Immature natural killer cell (primary cell): ENCODE data around the gene CDC42BPG. TPM values are rescaled to one million over a fixed set of nuclear protein-coding genes. Genes with fewer than 3 reads are reported as not detected.

ENCODE experiments used
- DNase-seq, 3 donors: peaks; one replicate each; pipeline ENCODE4 v3.0.0; 2022; ENCODE audit warnings: mixed read lengths in 1 of 3
- H3K27ac Mint-ChIP-seq, 6 donors: one replicate each; pipeline ENCODE4 v1.8.0; 2020; ENCODE audit warnings: mixed read lengths in 6 of 6, mild to moderate bottlenecking in 5 of 6, inconsistent platforms in 4 of 6, moderate library complexity in 3 of 6
- H3K27me3 Mint-ChIP-seq, 3 donors: one replicate each; pipeline ENCODE4 v1.8.0; 2020 to 2021; ENCODE audit warnings: low read depth in 3 of 3, mild to moderate bottlenecking in 3 of 3, mixed read lengths in 3 of 3, moderate library complexity in 3 of 3, inconsistent platforms in 1 of 3
- H3K36me3 Mint-ChIP-seq, 3 donors: one replicate each; pipeline ENCODE4 v1.8.0; 2020; ENCODE audit warnings: mixed read lengths in 3 of 3, inconsistent platforms in 2 of 3, mild to moderate bottlenecking in 2 of 3
- H3K4me1 Mint-ChIP-seq, 2 donors: one replicate each; pipeline ENCODE4 v1.8.0; 2020; ENCODE audit warnings: inconsistent platforms in 2 of 2, mild to moderate bottlenecking in 2 of 2, mixed read lengths in 2 of 2, moderate library complexity in 1 of 2
- H3K4me3 Mint-ChIP-seq, 5 donors: one replicate each; pipeline ENCODE4 v1.8.0; 2020; ENCODE audit warnings: mild to moderate bottlenecking in 5 of 5, mixed read lengths in 5 of 5, inconsistent platforms in 3 of 5, moderate library complexity in 3 of 5
- H3K9me3 Mint-ChIP-seq, 6 donors: one replicate each; pipeline ENCODE4 v1.8.0; 2020; ENCODE audit warnings: mild to moderate bottlenecking in 6 of 6, mixed read lengths in 6 of 6, inconsistent platforms in 4 of 6, moderate library complexity in 3 of 6
- polyA plus RNA-seq, 3 donors: library from polyadenylated mRNA; unstranded; fragments of 300-500 nt; fragmentation: Illumina TruSeq; gene quantifications; one replicate each; pipeline ENCODE4 v1.2.3, GENCODE V29; 2021

CDC42BPG gene
- polyA plus RNA-seq, 3 donors from 2014 or later, result 0.13 to 0.22 TPM; not detected in 1

DNA sequence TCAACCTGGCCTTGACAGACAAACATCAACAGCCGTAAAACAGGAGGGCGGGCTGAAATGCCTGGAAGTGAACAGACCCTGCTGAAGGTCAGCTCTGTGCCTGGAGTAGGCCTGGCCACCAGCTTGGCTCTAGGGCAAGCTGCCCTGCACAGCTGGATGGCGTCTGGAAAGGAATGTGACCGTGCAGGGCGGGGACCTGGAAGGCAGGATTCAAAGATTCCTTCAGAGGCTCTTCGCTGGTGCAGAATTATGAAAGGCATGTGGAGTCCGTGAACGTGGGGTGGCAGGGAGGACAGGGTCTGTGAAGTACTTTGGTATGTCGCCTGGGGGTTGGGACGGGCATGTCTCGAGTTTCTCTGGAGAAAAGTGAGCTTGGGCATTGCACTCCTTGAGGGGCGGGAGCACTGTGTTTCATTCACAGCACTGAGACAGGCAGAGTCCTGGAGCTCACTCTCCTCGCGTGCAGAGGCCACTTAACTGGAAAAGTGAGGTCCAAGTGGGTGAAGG is 32.4 kb upstream of the CDC42BPG start:
- Mint-ChIP-seq H3K36me3 (peaks cover 4 to 23% (median 22%) of the 10 kb centered on the region in 3 donors), H3K4me3 (peak overlapping the region; percentile 93 to 99 (median 98)), H3K27ac (peak overlapping the region; percentile 90 to 99 (median 98)), H3K27me3 (peaks cover 24 to 38% (median 36%) of the 10 kb centered on the region in 3 donors), H3K4me1 (peaks cover 81 to 82% of the 10 kb centered on the region in 2 donors), H3K9me3 (no peaks in the 10 kb centered on the region)
- no peak for DNase-seq

DNA sequence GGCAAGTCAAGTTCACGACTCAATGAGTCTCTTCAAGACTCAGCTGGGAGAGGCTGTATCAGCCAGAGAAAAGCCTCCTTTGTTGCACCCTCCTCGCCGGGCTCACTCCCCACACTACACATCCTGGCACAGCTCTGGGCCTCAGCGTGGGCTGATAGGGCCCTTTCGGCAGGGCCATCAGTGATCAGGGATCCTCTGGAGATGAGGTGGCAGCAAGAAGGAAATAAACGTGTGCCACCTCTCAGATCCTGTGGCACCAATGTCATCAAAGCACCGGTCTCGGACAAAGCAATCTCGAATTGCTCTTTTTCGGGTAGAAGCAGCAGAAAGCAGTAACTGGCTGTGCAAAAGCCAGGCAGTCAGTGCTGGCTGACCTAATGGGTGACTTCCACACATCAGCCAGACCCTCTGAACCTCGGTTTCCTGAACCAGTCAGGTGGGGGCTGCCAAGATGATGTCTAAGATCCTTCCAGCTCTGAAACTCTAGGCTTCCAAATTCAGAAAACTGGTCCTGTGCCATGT is 31.8 kb upstream of the CDC42BPG start:
- DNase-seq, result no peak
- Mint-ChIP-seq H3K9me3 (no peaks in the 10 kb centered on the region), H3K4me1 (peaks cover 84% of the 10 kb centered on the region in 2 donors), H3K27me3 (peaks cover 24 to 39% (median 38%) of the 10 kb centered on the region in 3 donors), H3K36me3 (peaks cover 6 to 24% (median 24%) of the 10 kb centered on the region in 3 donors), H3K4me3 (peak overlapping the region; percentile 93 to 99 (median 98)), H3K27ac (peak overlapping the region; percentile 90 to 99 (median 98))

DNA sequence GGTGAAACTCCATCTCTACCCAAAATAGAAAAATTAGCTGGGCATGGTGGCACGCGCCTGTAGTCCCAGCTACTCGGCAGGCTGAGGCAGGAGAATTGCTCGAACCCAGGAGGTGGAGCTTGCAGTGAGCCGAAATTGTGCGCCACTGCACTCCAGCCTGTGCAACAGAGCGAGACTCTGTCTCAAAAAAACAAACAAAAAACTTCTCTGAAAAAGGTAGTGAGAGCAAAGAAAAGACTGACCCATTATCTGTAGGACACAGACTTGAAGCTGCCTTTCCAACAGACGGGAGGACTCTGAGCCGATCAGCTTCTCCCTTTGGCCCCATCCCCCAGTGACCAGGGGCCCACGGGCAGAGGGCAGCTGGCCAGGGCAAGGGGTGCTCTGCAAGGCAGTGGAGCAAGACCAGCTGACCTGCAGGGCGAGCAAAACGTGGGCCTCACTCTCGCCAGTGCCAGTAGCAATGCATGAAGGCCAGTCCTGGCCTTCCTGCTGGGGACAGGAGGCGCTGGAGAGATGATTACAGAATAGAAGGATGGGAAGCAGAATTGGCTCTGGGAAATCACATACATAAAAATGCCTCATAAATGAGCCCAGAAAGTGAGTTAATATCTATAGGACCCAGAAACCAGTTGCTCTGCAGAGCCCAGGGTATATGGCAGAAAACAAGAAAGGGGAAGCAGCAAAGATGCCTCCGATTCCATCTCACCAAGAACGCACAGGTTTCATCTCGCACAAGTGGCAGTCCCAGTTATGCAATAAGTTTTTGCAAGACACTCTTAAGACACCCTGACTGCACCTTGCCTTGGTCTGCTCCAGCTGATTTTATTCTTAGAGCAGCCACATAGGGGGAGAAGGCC is 31.1 kb upstream of the CDC42BPG start:
- peaks cover 8 to 26% (median 26%) of the 10 kb centered on the region in 3 donors for H3K36me3 Mint-ChIP-seq
- no peak for DNase-seq
- H3K27me3 Mint-ChIP-seq, result peaks cover 24 to 38% (median 34%) of the 10 kb centered on the region in 3 donors
- H3K4me3 Mint-ChIP-seq, result peak overlapping the region; percentile 93 to 99 (median 98)
- H3K9me3 Mint-ChIP-seq, result no peaks in the 10 kb centered on the region
- H3K4me1 Mint-ChIP-seq, result peaks cover 84% of the 10 kb centered on the region in 2 donors
- peak overlapping the region; percentile 90 to 99 (median 98) for H3K27ac Mint-ChIP-seq

DNA sequence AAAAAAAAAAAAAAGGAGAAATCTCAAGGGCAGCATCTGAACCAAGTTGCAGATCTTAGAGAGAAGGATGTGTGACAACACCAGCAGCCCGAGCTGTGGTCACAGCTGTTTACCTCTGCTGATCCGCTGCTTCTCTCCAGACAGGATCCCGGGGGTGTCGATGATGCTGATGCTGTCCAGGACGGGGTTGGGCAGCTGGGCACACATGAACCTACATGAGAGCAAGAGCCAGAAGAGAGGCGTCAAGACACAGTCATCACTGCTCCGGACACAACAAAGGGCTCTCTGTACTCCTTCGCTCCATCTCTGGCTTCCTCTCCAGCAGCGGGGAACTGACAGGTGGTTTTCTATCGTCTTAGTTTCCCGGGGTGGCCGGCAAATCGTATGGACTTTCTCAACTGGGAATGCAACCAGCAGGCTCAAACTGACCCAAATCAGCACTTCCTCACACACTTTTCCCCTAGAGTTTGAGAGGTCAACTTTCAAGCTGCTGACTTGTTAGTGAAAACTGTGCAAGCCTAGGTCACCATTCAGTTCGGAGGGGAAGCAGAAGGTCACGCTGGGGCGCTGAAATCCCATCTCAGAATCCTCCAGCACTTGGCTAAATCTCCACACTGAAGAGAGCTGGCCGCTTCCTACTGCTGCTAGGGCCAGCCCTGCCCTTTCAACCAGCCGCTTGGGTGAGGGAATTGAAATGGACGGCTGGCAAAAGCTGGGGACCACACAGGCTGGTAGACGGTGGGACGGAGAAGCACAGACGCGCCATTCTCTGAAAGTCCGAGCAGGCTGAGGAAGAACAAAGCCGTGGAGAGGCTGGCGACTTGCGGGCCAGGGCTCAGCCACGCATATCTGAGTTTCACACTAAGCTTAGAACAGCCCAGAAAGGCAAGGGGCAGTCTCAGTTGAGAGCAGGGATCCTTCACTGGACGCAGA is 30.1 kb upstream of the CDC42BPG start:
- DNase-seq, result peak; percentile 65 to 90 (median 77)
- no peaks in the 10 kb centered on the region for H3K9me3 Mint-ChIP-seq
- H3K4me3 Mint-ChIP-seq, result peak overlapping the region; percentile 93 to 99 (median 98)
- H3K4me1 Mint-ChIP-seq, result peaks cover 84% of the 10 kb centered on the region in 2 donors
- peaks cover 8 to 26% (median 26%) of the 10 kb centered on the region in 3 donors for H3K36me3 Mint-ChIP-seq
- peaks cover 27 to 35% (median 32%) of the 10 kb centered on the region in 3 donors for H3K27me3 Mint-ChIP-seq
- peak overlapping the region; percentile 90 to 99 (median 98) for H3K27ac Mint-ChIP-seq

DNA sequence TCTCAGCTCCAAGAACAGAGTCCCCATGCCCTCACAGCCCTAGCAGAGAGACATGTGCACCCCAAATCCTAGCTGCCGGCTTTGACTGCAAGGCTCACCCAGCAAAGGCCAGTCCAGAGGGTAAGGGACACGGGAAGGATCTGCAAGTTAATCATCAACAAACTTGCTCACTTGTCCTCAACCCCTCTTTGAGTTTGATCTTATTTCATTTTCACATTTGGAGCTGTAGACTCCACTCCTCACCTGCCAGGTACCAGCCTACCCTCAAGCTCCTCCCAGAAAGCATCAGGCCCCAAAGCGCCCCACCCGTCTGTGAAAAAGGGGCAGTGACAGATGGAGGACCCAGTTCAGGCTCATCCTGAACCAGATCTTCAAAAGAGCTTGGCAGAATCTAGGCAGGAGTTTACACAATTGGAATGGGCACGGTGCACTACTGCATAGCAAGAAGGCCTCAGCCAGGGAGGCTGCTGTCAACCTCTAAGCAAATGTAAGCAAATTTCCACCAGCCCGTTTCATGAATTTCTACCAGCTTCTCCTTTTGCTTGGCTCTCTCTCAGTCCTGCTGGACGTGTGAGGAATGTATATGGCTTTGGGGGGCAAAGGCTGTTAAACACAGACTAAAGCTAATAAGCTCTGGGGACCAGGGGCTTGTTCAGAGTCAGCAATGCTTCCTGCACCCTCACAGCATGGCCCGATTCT is 28.5 kb upstream of the CDC42BPG start:
- Mint-ChIP-seq H3K27me3 (peaks cover 14 to 25% (median 24%) of the 10 kb centered on the region in 3 donors), H3K9me3 (no peaks in the 10 kb centered on the region), H3K36me3 (peaks cover 8 to 30% (median 26%) of the 10 kb centered on the region in 3 donors), H3K27ac (peak overlapping the region; percentile 59 to 92 (median 80)), H3K4me3 (peak overlapping the region; percentile 39 to 66 (median 48)), H3K4me1 (peaks cover 91% of the 10 kb centered on the region in 2 donors)
- peak in 1 of 3 donors; percentile 1 for DNase-seq

DNA sequence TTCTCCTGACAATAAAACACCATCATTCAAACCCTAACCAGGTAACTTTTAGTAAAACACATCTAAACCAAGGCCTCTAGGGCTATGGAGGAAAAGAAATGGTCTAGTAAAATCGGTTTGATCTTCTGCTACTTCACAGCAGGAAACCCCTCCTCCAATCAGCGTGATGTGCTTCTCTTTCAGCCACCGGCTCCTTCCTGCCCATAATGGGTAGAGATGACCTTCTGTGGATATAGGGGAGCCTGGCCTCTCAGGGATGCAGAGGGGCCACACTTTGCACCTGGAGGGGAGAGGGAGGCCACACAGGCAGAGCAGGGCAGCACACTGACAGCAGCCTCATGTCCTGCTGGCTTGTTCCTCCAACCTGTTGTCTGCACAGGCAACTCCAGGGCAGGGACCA is 27.0 kb upstream of the CDC42BPG start:
- Mint-ChIP-seq H3K4me1 (peaks cover 87 to 90% of the 10 kb centered on the region in 2 donors), H3K4me3 (peak overlapping the region; percentile 70 to 90 (median 78)), H3K27ac (peak overlapping the region; percentile 80 to 95 (median 92)), H3K27me3 (peaks cover 7 to 18% (median 14%) of the 10 kb centered on the region in 3 donors), H3K36me3 (peaks cover 12 to 28% (median 16%) of the 10 kb centered on the region in 3 donors), H3K9me3 (no peaks in the 10 kb centered on the region)
- peak in 1 of 3 donors; percentile 30 for DNase-seq

DNA sequence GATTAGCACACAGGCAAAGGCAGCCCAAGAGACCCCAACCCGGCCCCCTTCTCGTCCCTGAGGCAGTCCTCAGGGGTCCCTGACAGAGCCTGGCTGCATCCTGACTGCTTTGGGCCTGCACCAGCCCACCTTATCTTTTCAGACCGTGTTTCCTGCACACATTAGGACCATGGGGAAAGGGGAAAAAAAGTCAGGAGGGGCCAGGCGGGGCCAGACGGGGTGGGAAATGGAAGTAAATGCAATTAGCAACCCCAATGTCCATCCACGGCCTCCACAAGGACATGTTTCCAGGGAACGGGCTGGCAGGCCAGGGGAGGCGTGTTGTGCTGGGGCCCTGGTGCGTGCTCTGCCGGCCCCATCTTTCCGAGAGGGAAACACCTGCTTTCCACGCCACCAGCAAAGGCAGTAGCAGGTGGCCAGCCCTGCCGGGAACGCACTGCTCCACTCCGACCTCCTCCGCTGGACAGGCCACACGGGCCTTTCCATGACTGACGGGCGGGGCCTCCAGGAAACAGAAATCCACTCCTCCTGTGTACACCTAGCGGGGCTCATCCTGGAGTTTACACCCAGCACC is 26.5 kb upstream of the CDC42BPG start:
- Mint-ChIP-seq H3K27ac (peak overlapping the region; percentile 80 to 95 (median 93)), H3K4me3 (peak overlapping the region; percentile 74 to 90 (median 80)), H3K36me3 (peaks cover 12 to 32% (median 16%) of the 10 kb centered on the region in 3 donors), H3K9me3 (no peaks in the 10 kb centered on the region), H3K4me1 (peaks cover 87 to 90% of the 10 kb centered on the region in 2 donors), H3K27me3 (peaks cover 7 to 19% (median 17%) of the 10 kb centered on the region in 3 donors)
- DNase-seq, result no peak

DNA sequence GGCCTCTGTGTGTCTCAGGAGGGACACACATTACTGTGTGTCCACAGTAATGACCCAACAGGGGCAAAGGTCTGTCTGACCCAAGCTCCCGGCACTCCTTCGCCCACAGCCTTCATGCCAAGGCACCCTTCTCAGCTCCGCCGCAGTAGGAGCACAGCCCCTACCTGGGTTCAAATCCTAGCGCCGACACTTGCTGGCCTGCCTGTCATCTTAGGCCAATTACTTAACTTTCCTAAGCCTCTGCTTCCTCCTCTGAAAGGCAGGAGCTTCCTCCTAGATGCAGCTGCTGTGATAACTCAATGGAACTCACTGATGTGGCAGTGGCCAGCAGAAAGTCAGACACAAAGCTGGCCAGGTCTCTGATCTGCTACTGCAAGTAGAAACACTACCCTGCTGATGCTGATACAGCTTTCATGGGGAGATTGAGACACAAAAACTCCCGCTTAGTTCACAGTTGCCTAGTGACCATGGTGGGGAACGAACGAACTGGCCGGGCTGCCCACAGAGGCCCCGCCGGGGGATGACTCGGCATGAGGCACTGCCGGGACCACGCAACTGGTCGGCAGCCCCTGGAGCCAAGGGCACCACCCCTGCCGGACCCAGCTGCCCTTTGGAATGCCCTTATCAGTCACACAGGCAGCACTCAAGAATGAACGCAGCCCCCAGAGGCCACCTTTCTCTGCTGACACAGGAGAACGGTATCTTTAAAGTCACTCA is 25.9 kb upstream of the CDC42BPG start:
- Mint-ChIP-seq H3K27ac (peak overlapping the region; percentile 80 to 95 (median 92)), H3K4me1 (peaks cover 87 to 90% of the 10 kb centered on the region in 2 donors), H3K9me3 (no peaks in the 10 kb centered on the region), H3K36me3 (peaks cover 12 to 36% (median 17%) of the 10 kb centered on the region in 3 donors), H3K4me3 (peak overlapping the region; percentile 74 to 90 (median 77)), H3K27me3 (peaks cover 7 to 21% (median 15%) of the 10 kb centered on the region in 3 donors)
- DNase-seq, result no peak

DNA sequence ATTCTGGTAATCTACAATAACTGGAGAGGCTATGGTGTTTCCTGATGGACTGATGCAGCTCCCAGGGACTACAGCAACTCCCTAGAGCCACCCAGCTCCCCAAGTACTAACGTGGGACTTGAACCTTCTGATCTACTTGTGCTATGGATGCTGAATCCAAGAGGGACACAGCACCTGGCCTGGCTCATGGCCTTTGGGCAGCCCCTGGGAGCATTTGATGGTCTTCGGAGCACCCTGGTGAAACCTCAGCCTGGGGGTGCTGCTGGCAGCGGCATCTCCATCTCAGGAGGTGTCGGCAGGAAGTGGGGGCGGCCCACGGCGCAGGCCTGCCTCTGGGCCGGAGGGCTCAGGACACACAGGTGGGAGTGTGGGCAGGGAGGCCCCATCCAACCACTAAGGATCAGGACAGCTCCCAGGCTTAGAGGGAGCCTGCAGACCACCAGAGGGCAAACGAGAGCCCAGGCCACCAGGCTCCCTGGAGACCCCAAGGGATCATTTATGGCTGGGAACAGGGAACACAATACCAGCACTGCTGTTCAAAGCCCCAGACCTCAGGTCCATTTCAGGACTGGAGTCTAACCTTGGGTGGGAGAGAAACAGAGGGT is 25.2 kb upstream of the CDC42BPG start:
- peak overlapping the region; percentile 80 to 95 (median 92) for H3K27ac Mint-ChIP-seq
- H3K4me3 Mint-ChIP-seq, result peak overlapping the region; percentile 74 to 90 (median 77)
- H3K27me3 Mint-ChIP-seq, result peaks cover 7 to 21% (median 15%) of the 10 kb centered on the region in 3 donors
- H3K9me3 Mint-ChIP-seq, result no peaks in the 10 kb centered on the region
- H3K36me3 Mint-ChIP-seq, result peaks cover 9 to 34% (median 17%) of the 10 kb centered on the region in 3 donors
- peak in 1 of 3 donors; percentile 48 for DNase-seq
- peaks cover 87 to 90% of the 10 kb centered on the region in 2 donors for H3K4me1 Mint-ChIP-seq

DNA sequence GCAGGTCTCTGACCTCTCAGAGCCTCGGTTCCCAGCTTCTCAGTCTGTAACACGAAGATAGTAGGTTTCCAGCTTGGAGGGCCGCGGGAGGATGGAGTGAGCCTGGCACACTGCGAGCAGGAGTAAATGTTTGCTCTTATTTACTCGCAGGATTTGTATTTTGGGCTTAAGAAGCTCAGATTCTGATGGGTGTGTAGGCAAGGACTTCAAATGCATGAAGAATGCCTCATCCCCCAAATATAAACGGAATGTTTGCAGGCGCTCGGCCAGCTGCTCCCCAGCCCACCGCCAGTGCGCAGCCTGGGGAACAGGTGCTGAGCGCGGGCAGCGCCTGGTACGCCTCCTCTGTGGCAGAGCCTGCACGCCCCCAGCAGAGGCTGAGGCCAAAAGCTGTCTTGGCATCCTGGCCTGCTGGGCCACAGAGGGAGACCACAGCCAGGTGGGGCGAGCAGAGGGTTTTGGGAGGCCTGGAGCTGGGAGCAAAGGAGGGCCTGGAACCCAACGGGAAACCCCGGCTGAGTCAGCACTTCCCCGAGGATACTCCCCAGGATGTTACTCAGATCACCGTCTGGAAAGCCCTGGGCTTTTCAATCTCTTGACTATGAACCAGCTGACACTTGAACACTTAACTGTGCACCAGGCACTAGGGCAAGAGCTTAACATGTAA is 24.6 kb upstream of the CDC42BPG start:
- Mint-ChIP-seq H3K36me3 (peaks cover 3 to 29% (median 17%) of the 10 kb centered on the region in 3 donors), H3K27ac (peak overlapping the region; percentile 80 to 95 (median 92)), H3K4me3 (peak overlapping the region; percentile 74 to 90 (median 77)), H3K4me1 (peaks cover 87 to 90% of the 10 kb centered on the region in 2 donors), H3K27me3 (peaks cover 7 to 16% (median 16%) of the 10 kb centered on the region in 3 donors), H3K9me3 (no peaks in the 10 kb centered on the region)
- no peak for DNase-seq
